GM23248 (cell line): ENCODE measurements around the gene KANK4.

Source experiments
- EZH2 ChIP-seq: fragments of 200-600 bp; sonication (generic); IDR thresholded peaks from 2 replicates; pipeline ENCODE4 v1.6.1; 2018; ENCODE audit warnings: antibody characterized with exemption, mild to moderate bottlenecking; ENCODE audit not compliant: insufficient read depth, poor library complexity, severe bottlenecking
- EZH2phosphoT487 ChIP-seq: fragments of 200-600 bp; sonication (generic); IDR thresholded peaks from 2 replicates; pipeline ENCODE4 v1.6.1; 2018; ENCODE audit warnings: antibody characterized with exemption, moderate library complexity, mild to moderate bottlenecking, low read depth; ENCODE audit not compliant: insufficient read depth

DNA sequence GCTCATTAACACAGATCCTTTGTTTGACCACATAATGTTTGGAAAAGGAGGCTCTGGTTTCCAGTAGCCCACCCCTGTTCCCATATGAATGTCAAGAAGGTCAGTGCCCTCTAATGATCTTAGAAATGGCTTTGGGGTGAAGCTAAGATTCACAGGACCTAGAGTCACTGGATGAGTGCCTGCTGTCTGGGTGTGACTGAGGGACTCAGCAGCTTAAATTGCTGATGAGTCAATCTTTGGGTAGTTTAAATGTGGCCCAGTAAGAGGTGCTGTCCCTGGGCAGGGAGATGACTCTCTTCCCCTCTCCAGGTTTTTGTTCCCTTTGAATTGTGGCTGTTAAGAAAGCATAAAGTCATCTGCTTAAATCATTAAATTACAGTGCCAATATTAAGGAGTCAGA lies 74.0 kb downstream of the KANK4 start:
- TF ChIP-seq EZH2phosphoT487 (no peak), EZH2 (no peak)
